Subcutaneous abdominal adipose tissue (tissue), 5 donors: ENCODE results near the gene NYAP1.
A peak's percentile ranks its signal among the peaks of the same experiment; 100 is the strongest.
"Not testable (repeated sequence)": the region's sequence is repeated elsewhere in the genome, so short reads cannot be mapped to it uniquely, and the experiment has no call there.

Experiments used
- H3K27ac ChIP-seq: one replicate; pipeline ENCODE4 v1.7.0; 2013; ENCODE audit warnings: low read depth, mild to moderate bottlenecking, inconsistent platforms, low read length, moderate library complexity
- H3K27me3 ChIP-seq, 5 donors: one replicate each; pipeline ENCODE4 v1.7.0; 2013; ENCODE audit warnings: low read length in 5 of 5, inconsistent platforms in 1 of 5; ENCODE audit not compliant: control insufficient read depth in 5 of 5, insufficient read depth in 4 of 5
- H3K36me3 ChIP-seq, 5 donors: one replicate each; pipeline ENCODE4 v1.7.0; 2013; ENCODE audit warnings: low read length in 5 of 5; ENCODE audit not compliant: control insufficient read depth in 5 of 5, insufficient read depth in 5 of 5
- H3K4me1 ChIP-seq, 5 donors: one replicate each; pipeline ENCODE4 v1.7.0; 2013; ENCODE audit warnings: low read length in 5 of 5, mild to moderate bottlenecking in 3 of 5, moderate library complexity in 1 of 5; ENCODE audit not compliant: control insufficient read depth in 5 of 5, insufficient read depth in 5 of 5
- H3K4me3 ChIP-seq, 5 donors: one replicate each; pipeline ENCODE4 v1.7.0; 2013; ENCODE audit warnings: low read length in 5 of 5, low read depth in 1 of 5
- H3K9ac ChIP-seq, 5 donors: one replicate each; pipeline ENCODE4 v1.7.0; 2013; ENCODE audit warnings: low read length in 5 of 5, mild to moderate bottlenecking in 4 of 5, moderate library complexity in 3 of 5
- H3K9me3 ChIP-seq, 5 donors: one replicate each; pipeline ENCODE4 v1.7.0; 2013; ENCODE audit warnings: low read length in 5 of 5; ENCODE audit not compliant: control insufficient read depth in 5 of 5
- donor health status: healthy.
- donor health status: healthy.
- donor health status: healthy.
- donor health status: healthy.
- donor health status: healthy.

Gene NYAP1

DNA sequence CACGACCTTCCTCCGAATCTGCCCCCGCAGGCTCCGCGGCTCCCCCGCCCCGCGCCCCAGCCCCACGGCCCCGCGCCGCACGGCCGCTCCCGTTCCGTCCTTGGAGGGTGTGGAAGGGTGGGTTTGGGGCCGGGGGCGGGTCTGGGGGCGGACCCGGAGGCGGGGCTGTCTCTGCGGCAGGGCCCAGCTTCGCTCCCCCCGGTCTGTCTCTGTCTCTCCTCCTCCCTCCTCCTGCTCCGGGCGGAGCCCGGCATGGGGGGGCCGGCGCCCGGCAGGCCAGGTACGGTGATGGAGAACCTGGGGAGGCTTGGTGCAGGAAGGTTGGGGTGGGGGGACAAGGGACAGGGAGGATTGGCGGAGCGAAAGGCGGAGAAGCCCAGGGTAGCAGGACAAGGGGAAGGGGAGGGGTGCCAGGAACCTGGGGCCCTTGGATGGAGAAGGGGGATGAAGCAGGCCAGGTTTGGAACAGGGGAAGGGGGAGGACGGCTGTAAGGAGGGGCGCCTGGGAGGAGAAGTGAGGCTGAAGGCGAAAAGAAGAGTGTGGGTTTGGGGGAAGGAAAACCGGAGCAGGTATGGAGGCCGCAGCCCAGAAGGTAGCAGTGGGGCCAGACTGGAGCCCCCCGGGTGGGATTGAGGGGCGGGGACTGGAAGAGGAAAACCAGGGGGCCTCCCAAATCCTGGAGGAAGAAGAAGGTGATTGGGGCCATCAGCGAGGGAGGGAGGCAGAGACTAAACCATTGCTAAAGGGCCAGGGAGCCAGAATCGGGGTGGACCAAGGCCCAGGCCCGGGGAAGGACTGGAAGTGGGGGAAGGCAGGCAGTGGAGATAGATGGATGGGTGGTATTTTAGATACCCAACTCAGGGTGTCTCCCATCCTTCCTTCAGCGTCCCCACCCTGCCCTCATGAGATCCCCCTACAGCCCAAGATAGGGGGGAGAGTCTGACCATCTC is at the start of gene NYAP1:
NYAP1 (plus strand) TSS at position 206 of the 951 bp plus-strand sequence. CDS start 1,385 bp downstream, outside the sequence.
- Histone ChIP-seq H3K27ac (no peak within 1 kb of the TSS), H3K27me3 (no peaks in the 10 kb centered on the region), H3K4me1 (peaks cover 2 to 34% (median 20%) of the 10 kb centered on the region in 5 donors), H3K4me3 (peak within 1 kb of the TSS; percentile 44 to 73 (median 60)), H3K9ac (peak within 1 kb of the TSS in 4 of 5 donors; percentile 30 to 75 (median 62)), H3K36me3 (no peaks in the 10 kb centered on the region), H3K9me3 (no peaks in the 10 kb centered on the region)

DNA sequence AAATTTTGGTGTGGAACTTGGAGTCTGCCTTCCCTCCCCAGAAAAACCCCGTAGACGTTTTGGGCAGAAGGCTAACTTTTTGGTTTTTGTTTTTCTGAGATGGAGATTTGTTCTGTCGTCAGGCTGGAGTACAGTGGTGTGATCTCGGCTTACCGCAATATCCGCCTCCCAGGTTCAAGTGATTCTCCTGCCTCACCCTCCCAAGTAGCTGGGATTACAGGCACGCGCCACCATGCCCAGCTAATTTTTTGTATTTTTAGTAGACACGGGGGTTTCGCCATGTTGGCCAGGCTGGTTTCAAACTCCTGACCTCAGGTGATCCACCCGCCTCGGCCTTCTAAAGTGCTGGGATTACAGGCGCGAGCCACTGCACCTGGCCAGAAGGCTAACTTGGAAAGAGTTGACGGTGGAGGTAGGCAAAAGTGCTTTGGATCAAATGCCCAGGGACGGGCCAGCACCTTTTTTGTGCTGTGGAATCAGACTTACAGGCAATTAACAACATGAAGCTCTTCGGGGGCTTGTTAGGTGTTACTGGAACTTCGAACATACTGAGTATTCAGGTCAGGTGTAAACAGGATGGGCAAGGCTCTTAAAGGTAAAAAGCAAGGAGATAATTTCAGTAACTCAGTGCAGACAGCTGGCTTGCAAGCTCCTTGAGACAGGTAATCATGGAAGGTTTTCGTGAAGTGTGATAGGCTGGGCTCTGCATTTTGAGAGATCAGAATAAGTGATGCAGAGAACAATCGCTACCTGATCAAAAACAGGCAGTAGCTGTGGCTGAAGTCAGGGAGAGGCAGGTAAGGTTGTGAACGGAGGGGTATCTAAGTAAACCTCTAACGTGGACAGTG is 49.2 kb upstream of the NYAP1 start:
- peak overlapping the region; percentile 74 for H3K27ac ChIP-seq
- peak overlapping the region in 1 of 5 donors; percentile 78 for H3K9ac ChIP-seq
- peak overlapping the region; percentile 1 to 90 (median 81) for H3K4me3 ChIP-seq
- H3K27me3 ChIP-seq = no peaks in the 10 kb centered on the region
- H3K9me3 ChIP-seq = no peaks in the 10 kb centered on the region
- peaks cover 0 to 29% (median 23%) of the 10 kb centered on the region in 5 donors for H3K36me3 ChIP-seq
- H3K4me1 ChIP-seq = peaks cover 5 to 59% (median 52%) of the 10 kb centered on the region in 5 donors

DNA sequence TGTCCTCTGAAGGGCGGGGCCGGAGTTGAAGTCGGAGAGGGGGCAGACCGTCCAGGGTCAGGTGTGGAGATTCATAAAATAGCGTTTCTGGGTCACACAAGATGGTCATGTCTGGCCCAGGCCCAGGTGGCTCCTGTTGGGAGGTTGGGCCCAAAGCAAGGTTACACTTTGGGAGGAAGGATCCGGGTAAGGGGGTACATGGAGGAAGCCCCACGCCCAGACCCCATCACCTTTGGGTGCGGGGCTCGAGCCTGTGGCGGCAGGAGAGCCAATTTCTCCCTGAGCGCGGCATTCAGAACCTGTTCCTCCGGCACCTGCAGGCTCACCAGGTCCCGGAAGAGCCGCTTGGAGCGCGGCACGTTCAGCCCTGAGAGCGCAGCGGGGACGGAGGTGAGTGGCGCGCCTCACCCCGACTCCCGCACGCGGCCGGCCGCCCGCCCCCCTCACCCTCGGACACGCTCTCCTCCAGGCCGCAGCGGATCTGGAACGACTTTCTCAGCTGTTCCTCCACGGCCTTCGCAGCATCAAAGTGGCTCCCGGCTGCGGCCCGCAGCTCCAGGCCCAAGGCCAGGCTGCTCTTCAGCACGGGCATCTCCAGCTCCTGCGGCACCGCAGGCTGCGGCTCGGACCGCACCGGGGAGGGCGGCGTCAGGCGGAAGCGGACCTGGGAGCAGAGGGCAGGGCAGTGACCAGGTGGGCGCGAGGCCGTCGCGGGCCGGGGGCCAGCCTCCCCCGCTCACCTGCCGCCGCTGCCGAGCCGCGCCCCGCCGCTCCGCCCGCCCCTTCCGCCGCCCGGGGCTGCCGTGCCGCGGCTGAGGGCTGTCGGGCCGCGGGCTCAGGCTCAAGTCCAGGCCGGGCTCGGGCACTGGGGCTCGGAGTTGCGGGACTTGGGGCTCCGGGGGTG is 48.1 kb upstream of the NYAP1 start:
- Histone ChIP-seq H3K4me3 (peak overlapping the region; percentile 73 to 90 (median 86)), H3K27me3 (no peaks in the 10 kb centered on the region), H3K9me3 (no peaks in the 10 kb centered on the region), H3K36me3 (peaks cover 0 to 29% (median 23%) of the 10 kb centered on the region in 5 donors), H3K9ac (peak overlapping the region; percentile 56 to 84 (median 78)), H3K4me1 (peaks cover 5 to 54% (median 48%) of the 10 kb centered on the region in 5 donors), H3K27ac (peak overlapping the region; percentile 74)

DNA sequence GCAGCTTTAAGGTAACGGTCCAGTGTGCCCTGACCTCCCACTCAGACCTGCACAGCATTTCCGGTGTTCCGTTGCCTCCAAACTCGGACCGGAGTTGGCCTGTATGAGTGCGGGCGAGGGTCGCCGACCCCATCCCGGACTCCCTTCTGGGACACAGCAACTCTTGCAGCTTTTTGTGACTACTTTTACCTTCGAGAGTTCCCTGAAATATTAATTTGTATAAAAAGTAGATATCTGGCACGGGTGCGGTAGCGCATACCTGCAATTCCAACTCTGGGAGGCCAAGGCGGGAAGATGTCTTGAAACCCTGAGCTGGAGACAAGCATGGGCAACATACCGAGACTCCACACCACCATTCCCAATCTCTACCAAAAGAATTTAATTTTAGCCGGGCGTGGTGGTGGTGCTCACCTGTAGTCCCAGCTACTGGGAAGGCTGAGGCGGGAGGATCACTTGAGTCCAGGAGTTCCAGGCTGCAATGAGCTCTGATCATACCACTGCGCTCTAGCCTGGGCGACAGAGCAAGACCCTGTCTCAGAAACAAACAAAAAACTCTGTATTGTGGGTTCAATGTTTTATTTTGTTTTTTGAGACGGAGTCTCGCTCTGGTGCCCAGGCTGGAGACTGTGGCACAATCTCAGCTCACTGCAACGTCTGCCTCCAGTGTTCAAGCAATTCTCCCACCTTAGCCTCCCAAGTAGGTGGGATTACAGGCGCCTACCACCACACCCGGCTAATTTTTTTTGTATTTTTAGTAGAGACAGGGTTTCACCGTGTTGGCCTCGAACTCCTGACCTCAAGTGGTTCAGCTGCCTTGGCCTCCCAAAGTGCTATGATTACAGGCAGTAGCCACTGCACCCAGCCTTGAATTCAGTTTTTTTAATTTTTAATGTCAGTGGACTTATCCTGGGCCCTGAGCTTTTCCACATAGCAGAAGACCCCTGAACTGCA is 46.3 kb upstream of the NYAP1 start:
- Histone ChIP-seq H3K9me3 (no peaks in the 10 kb centered on the region), H3K9ac (no peak overlapping the region), H3K36me3 (peaks cover 0 to 22% (median 21%) of the 10 kb centered on the region in 5 donors), H3K27me3 (no peaks in the 10 kb centered on the region), H3K4me1 (peaks cover 2 to 38% (median 31%) of the 10 kb centered on the region in 5 donors), H3K4me3 (peak overlapping the region in 1 of 5 donors; percentile 90), H3K27ac (no peak overlapping the region)

DNA sequence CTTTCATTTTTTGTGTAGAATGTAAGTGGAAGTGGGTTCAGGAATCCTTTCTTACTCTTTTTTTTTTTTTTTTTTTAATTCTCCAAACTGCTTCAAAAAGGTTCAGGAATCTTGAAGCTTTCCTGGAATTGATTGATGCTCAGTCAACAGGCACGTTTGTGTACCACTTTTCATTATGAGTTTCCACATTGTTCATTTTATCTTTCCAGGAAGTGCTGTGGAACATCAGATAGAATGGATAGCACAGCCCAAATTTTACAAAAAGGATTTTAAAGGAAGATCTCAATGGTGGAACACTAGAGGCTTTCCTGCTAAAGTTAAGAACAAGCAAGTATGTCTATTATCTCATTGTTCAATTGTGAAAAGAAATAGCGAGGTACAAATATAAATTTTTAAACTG is 45.6 kb upstream of the NYAP1 start:
- H3K27ac ChIP-seq = no peak overlapping the region
- peaks cover 2 to 34% (median 25%) of the 10 kb centered on the region in 5 donors for H3K4me1 ChIP-seq
- H3K36me3 ChIP-seq = peaks cover 0 to 17% (median 15%) of the 10 kb centered on the region in 5 donors
- no peaks in the 10 kb centered on the region for H3K9me3 ChIP-seq
- no peaks in the 10 kb centered on the region for H3K27me3 ChIP-seq
- no peak overlapping the region for H3K4me3 ChIP-seq
- no peak overlapping the region for H3K9ac ChIP-seq

DNA sequence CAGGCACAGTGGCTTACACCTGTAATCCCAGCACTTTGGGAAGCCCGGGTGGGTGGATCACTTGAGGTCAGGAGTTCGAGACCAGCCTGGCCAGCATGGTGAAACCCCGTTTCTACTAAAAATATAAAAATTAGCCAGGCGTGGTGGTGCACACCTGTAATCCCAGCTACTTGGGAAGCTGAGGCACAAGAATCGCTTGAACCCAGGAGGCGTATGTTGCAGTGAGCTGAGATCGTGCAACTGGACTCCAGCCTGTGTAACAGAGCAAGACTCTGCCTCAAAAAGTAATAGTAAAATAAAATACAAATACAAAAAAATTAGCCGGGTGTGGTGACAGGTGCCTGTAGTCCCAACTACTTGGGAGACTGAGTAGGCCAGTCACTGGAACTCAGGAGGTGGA is 45.0 kb upstream of the NYAP1 start:
- not testable (repeated sequence) for H3K27ac ChIP-seq, H3K27me3 ChIP-seq, H3K9ac ChIP-seq, H3K9me3 ChIP-seq, H3K4me3 ChIP-seq
- Histone ChIP-seq H3K36me3 (peaks cover 0 to 11% (median 10%) of the 10 kb centered on the region in 5 donors), H3K4me1 (peaks cover 2 to 34% (median 19%) of the 10 kb centered on the region in 5 donors)

DNA sequence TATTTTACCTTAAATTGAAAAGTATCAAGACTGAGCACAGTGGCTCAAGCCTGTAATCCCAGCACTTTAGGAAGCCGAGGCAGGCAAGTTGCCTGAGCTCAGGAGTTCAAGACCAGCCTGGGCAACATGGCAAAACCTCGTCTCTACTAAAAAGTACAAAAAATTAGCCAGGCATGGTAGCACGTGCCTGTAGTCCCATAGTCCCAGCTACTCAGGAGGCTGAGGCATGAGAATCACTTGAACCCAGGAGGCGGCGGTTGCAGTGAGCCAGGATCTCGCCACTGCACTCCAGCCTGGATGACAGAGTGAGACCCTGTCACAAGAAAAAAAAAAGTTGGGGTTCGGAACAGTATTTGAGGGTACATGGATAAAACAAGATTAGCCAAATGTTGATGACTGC is 44.5 kb upstream of the NYAP1 start:
- H3K4me3 ChIP-seq, H3K27me3 ChIP-seq, H3K27ac ChIP-seq, H3K9ac ChIP-seq, H3K9me3 ChIP-seq, H3K36me3 ChIP-seq: not testable (repeated sequence)
- H3K4me1 ChIP-seq = peaks cover 2 to 36% (median 21%) of the 10 kb centered on the region in 5 donors

DNA sequence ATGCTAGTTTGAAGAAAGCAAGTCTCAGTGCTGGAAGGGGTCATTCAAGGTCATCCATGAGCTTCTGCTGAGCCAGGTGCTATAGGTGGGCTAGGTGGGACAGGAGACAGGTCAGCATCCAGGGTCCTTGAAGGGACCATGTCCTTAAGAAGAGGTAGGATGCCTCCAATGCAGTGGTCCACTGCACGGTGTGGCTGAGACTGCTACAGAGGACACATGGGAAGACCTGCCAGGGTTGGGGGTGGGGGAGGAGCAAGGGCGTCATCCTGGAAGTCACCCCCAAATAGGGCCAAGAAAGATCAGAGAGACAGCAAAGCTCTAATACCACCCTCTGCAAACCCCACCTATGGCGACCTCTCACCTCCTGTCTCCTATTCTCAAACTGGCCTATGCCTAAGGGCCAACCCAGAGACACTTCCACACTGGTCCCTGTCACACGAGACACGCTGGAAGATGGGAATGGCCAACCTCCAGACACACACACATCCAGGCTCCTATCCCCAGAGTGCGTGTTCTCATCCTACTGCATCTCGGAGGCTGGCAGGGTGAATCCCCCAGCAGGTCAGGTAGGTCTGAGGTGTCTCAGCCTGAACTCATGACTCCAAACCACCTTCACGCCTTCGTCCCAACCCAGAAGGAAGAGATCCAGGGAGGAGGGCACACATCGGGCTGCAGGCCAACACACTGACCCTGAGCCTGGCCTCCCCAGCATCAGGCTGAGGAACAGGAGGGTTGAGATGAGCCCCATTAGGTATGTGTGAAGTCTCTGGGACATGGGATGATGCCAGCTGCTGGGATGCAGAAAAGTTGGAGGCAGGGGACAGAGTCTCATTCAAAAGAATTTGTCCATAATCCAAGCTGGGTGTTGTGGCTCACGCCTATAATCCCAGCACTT is 41.8 kb upstream of the NYAP1 start:
- Histone ChIP-seq H3K27ac (no peak overlapping the region), H3K9me3 (no peaks in the 10 kb centered on the region), H3K4me1 (peaks cover 0 to 33% (median 19%) of the 10 kb centered on the region in 5 donors), H3K4me3 (no peak overlapping the region), H3K36me3 (no peaks in the 10 kb centered on the region), H3K9ac (no peak overlapping the region), H3K27me3 (no peaks in the 10 kb centered on the region)
